H1 (cell line): ENCODE results near the gene ZNF649. TPM values are rescaled to one million over a fixed set of nuclear protein-coding genes. Genes with fewer than 3 reads are reported as not detected.

ENCODE experiments used
- ATF3 ChIP-seq: IDR thresholded peaks from 2 replicates; pipeline ENCODE4 v1.6.1; 2011; ENCODE audit warnings: low read depth, mild to moderate bottlenecking, low read length; ENCODE audit not compliant: insufficient read depth
- BACH1 ChIP-seq: IDR thresholded peaks from 2 replicates; pipeline ENCODE4 v1.6.1; 2012; ENCODE audit warnings: low read length, improper control_type of control experiment
- CHD2 ChIP-seq: IDR thresholded peaks from 2 replicates; pipeline ENCODE4 v1.6.1; 2012; ENCODE audit warnings: low read length, improper control_type of control experiment
- E2F6 ChIP-seq: IDR thresholded peaks from 2 replicates; pipeline ENCODE4 v1.6.1; 2012; ENCODE audit warnings: inconsistent platforms
- EP300 ChIP-seq, 2 experiments: IDR thresholded peaks; 1 replicate in 1 of 2; 2 replicates in 1 of 2; pipeline ENCODE4 v1.6.1; 2011 to 2012; ENCODE audit warnings: low read depth in 2 of 2, low read length in 2 of 2, mild to moderate bottlenecking in 2 of 2, borderline replicate concordance in 1 of 2, inconsistent platforms in 1 of 2, moderate library complexity in 1 of 2
- FOSL1 ChIP-seq: IDR thresholded peaks from 2 replicates; pipeline ENCODE4 v1.6.1; 2011; ENCODE audit warnings: mild to moderate bottlenecking, low read depth, low read length, moderate library complexity; ENCODE audit not compliant: insufficient read depth
- JUND ChIP-seq: IDR thresholded peaks from 2 replicates; pipeline ENCODE4 v1.6.1; 2011; ENCODE audit warnings: mild to moderate bottlenecking, improper control_type of control experiment, low read length
- KDM1A ChIP-seq: fragments of 200-600, 300-600 bp; sonication (generic); IDR thresholded peaks from 2 replicates; pipeline ENCODE4 v1.7.1; 2016; ENCODE audit warnings: mild to moderate bottlenecking, low read length, borderline replicate concordance
- MAX ChIP-seq: IDR thresholded peaks from 2 replicates; pipeline ENCODE4 v1.6.1; 2012; ENCODE audit warnings: inconsistent platforms
- NANOG ChIP-seq: IDR thresholded peaks from 2 replicates; pipeline ENCODE4 v1.6.1; 2011; ENCODE audit warnings: low read length, low read depth, mild to moderate bottlenecking, inconsistent platforms; ENCODE audit not compliant: insufficient read depth, poor library complexity, severe bottlenecking
- PHF8 ChIP-seq: fragments of 200-600 bp; sonication (generic); conservative IDR thresholded peaks from 2 replicates; pipeline ENCODE4 v1.7.1; 2012; ENCODE audit warnings: low read depth, mild to moderate bottlenecking, inconsistent platforms, low read length, moderate library complexity
- POLR2A ChIP-seq, 2 experiments: IDR thresholded peaks; 1 replicate in 1 of 2; 2 replicates in 1 of 2; pipeline ENCODE4 v1.6.1; 2011; ENCODE audit warnings: low read depth in 2 of 2, low read length in 2 of 2, mild to moderate bottlenecking in 2 of 2; ENCODE audit errors: control extremely low read depth in 1 of 2
- POLR2AphosphoS5 ChIP-seq: IDR thresholded peaks from 2 replicates; pipeline ENCODE4 v1.6.1; 2011; ENCODE audit warnings: low read depth, low read length
- SAP30 ChIP-seq: fragments of 300-600 bp; sonication (generic); IDR thresholded peaks from 2 replicates; pipeline ENCODE4 v1.7.1; 2012; ENCODE audit warnings: low read length, moderate library complexity, mild to moderate bottlenecking, inconsistent platforms; ENCODE audit not compliant: insufficient read depth, insufficient replicate concordance
- SIX5 ChIP-seq: IDR thresholded peaks from 2 replicates; pipeline ENCODE4 v1.6.1; 2011; ENCODE audit warnings: mild to moderate bottlenecking, low read depth, low read length
- SRF ChIP-seq: IDR thresholded peaks from 2 replicates; pipeline ENCODE4 v1.6.1; 2011; ENCODE audit warnings: mild to moderate bottlenecking, low read depth, low read length, moderate library complexity
- TAF1 ChIP-seq: IDR thresholded peaks from 2 replicates; pipeline ENCODE4 v1.6.1; 2011; ENCODE audit warnings: mild to moderate bottlenecking, low read depth, low read length
- TAF7 ChIP-seq: optimal IDR thresholded peaks from 2 replicates; pipeline ENCODE3; 2011; ENCODE audit warnings: low read depth, mild to moderate bottlenecking, inconsistent platforms, low read length, moderate library complexity, borderline replicate concordance
- TBP ChIP-seq: IDR thresholded peaks from 2 replicates; pipeline ENCODE4 v1.6.1; 2011; ENCODE audit warnings: low read depth, low read length, improper control_type of control experiment
- TCF12 ChIP-seq: IDR thresholded peaks from 2 replicates; pipeline ENCODE4 v1.6.1; 2011; ENCODE audit warnings: low read depth, mild to moderate bottlenecking, low read length
- polyA plus RNA-seq, 7 experiments: library from polyadenylated mRNA; depleted of rRNA in 3 of 7; stranded (reverse) in 5 of 7; unstranded in 2 of 7; fragments of >200 nt in 5 of 7; fragments of 200-250 nt in 2 of 7; gene quantifications; 1 replicate in 5 of 7; 2 replicates in 1 of 7; 4 replicates in 1 of 7; pipeline versions ENCODE4 v1.2.1 to v1.2.3, GENCODE V29; 2011 to 2013; ENCODE audit warnings: missing spikeins in 2 of 7, mixed read lengths in 2 of 7
- total RNA-seq: library from RNA; stranded (reverse); fragmentation: NEBNext Ultra II Directional; extraction: Animal tissue kit (Norgen Biotek cat#: 25700); gene quantifications from 2 replicates; pipeline ENCODE4 v1.2.1, GENCODE V29; 2021

ZNF649 gene
- total and polyA plus RNA-seq, 2 of the 8 experiments (the other 6 are each of a cell fraction or from before 2014, with no cell fraction given), result 24.7 to 51.7 TPM

- peak; percentile 10; the same call in 1 of the 2 replicates for TF ChIP-seq MAX
- TF ChIP-seq CHD2, result no peak
- peak; percentile 97 for TF ChIP-seq SAP30
- no peak for TF ChIP-seq KDM1A
- TF ChIP-seq TCF12, result 0 out of 2 replicates have a peak, but pooled peaks have one; percentile 12
- peak; percentile 51; the same call in 1 of the 2 replicates for TF ChIP-seq E2F6
- TF ChIP-seq TAF7, result peak; percentile 88
- TF ChIP-seq EP300 (IDR thresholded peaks at IDR 0.05; ENCODE audit: borderline replicate concordance in 1 of 2, low read depth in 2 of 2, low read length in 2 of 2), result 0 out of 3 replicates have a peak, but pooled peaks of 1 of the 2 experiments have one; percentile 34
- peak; percentile 74 for TF ChIP-seq PHF8
- TF ChIP-seq BACH1, result no peak
- peak; percentile 89 for TF ChIP-seq TBP
- no peak for TF ChIP-seq NANOG
- 0 out of 2 replicates have a peak, but pooled peaks have one; percentile 30 for TF ChIP-seq FOSL1
- peak; percentile 41 to 85 for TF ChIP-seq POLR2A (IDR thresholded peaks at IDR 0.05; ENCODE audit: control extremely low read depth in 1 of 2, low read depth in 2 of 2, low read length in 2 of 2)
- peak; percentile 88 for TF ChIP-seq TAF1
- no peak for TF ChIP-seq SRF
- TF ChIP-seq POLR2AphosphoS5, result peak; percentile 80
- TF ChIP-seq JUND, result no peak; the same call in 1 of the 2 replicates
- TF ChIP-seq ATF3, result no peak
- TF ChIP-seq SIX5, result peak; percentile 68
Observed at GRCh38 chr19:51904331-51905165, at the start of gene ZNF649 (continued).
